Measurements from ENCODE around the gene PRR33.

GRCh38 chr11:1866776-1867175, 24.9 kb downstream of the PRR33 start:
- no peak for TF ChIP-seq CTCF (conservative IDR thresholded peaks at IDR 0.05 in 1 of 2, IDR thresholded peaks at IDR 0.05 in 1 of 2; ENCODE audit: low read depth in 1 of 2, low read length in 2 of 2)
- no peak for TF ChIP-seq EZH2 (IDR thresholded peaks at IDR 0.05; ENCODE audit: low read length, missing control alignments)

All from fibroblast of lung (primary cell).